GM19238 (cell line): ENCODE data around the gene WRNIP1.

Source experiments
- DNase-seq: peaks from one replicate; pipeline ENCODE4 v3.0.0; 2011; ENCODE audit warnings: low spot score; ENCODE audit not compliant: insufficient read length

The WRNIP1 gene

DNA sequence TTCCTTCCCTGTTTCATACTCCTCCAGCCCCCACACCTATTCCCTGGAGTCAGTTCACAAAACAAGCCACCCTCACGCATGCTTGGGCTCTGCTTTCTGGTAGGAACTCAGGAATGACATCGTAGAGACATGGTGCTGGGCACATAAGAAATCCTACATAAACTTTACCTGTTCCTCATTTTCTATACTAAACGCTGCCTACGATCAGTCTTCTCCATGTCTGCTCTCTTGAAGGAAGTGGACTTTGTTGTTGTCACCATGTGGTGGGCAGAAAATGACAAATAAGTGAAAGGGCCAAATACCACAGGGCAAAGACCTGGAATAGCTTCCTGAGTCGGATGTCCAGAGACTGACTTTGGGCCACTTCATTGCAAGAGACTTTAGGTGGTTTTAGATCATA, 24.6 kb upstream of the WRNIP1 start:
- no peak for DNase-seq

DNA sequence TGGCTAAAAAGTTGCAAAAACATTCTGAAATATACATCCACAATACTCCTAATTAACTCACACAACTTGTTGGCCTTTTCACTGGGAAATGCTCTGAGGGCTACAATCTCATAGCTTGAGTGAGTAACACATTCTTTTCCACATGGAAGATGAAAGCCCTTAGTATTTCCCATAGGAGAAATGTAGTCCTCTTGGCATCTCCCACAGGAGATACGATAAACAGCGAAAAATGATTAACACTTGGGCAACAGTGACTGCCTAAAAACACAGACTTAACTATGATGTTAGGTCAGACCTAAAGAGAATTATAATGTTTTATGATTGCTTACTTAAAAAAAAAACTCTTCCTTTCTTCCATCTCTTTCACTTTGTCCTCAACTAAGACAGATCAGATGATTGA, 23.4 kb upstream of the WRNIP1 start:
- DNase-seq: no peak

DNA sequence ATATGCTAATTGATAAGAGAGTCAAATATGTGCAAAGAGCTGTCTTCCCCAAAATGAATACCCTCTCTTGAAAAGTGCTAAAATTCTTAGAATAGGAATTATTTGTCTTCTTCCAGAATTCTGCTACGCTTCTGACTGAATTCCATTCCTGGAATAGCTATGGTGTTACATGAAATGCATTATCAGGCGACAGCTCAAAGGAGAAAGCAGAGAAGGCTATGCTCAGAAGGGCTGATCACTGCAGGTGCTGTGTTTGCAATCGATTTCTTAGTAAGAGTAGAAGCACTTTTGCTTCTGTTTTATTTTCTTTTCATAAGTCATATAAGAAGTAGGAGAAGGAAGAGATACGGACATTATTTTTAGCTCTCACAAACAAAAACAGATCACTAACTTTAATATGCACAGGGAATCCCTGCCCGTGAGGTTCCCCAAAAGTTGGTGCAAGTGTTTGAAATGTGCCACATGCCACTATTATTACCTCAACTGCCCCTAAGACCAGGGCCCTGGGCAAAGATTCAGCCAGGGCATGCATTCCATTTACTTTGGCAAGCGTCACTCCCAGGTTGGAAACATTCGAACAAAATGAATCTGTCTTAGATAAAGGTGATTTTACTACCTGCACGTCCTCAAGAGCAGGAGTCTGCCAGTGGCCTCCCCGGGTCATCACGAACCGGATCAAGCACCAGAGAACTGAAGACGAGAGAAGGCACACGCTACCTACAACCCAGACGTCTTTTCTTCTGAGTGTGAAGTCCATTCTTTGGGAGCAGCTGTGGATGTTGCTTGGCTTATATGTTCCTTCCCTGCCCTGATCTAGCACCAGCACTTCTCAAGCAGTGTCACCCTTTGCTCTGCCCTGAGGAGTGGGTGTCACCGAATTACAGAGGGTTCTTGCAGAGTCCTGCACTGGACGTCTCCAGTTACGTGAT, 21.6 kb upstream of the WRNIP1 start:
- DNase-seq: no peak

- DNase-seq: no peak
Observed at GRCh38 chr6:2744209-2744771, 20.9 kb upstream of the WRNIP1 start.

GRCh38 chr6:2744778-2745177, 20.4 kb upstream of the WRNIP1 start:
- DNase-seq: no peak

DNA sequence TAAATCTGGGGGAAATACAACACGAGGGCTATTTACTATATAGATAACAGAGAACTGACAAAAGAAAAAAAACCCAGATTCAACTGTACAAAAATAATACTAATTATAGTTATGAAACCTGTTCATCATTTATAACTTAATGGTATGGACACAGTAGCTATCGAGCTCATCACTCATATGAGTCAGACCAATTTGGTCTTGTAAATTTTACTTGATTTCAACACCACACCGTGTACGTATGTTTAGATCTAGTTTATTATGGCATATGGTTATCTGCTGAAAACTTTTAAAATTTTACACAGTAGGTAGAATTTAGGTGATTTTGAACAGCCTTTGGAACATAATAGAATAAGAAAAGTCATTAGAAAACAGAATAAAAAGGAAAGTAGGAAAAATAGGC, 19.9 kb upstream of the WRNIP1 start:
- no peak for DNase-seq

- no peak for DNase-seq
Observed at GRCh38 chr6:2746557-2747061, 18.6 kb upstream of the WRNIP1 start.

- no peak for DNase-seq
Observed at GRCh38 chr6:2748183-2748582, 17.0 kb upstream of the WRNIP1 start.

DNA sequence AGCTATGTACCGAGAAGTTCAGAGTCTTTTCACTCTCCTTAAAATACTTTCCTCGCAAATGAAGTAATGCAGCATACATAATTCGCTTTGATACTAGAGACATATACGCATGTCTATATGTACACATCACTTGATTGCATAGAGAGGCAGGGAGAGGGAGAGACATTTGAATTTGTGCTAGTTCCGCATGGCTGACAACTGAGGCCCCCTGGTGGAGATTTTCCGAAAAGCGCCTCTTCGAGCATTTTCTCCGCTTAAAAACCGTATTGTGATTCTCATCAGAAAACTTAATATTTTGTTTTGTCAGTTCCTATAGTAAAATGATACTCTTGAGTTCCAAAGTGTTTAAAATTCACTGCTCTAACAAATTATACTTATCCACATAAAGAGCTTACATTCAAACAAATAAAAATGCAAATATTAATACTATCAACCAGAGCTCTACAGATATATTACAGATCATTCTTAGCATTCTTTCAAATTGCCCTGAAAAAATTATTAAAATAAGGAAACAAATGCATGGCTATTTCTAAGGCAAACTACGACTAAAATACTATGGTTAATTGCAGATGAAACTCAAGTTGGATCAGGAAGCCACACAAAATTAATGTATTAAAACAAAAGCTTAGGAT, 15.1 kb upstream of the WRNIP1 start:
- DNase-seq: no peak

- DNase-seq: no peak
Observed at GRCh38 chr6:2750832-2751231, 14.4 kb upstream of the WRNIP1 start, which contains the start of gene MYLK4. MYLK4 (minus strand) TSS chr6:2750922; CDS start chr6:2749294, 1,628 bp downstream.

DNA sequence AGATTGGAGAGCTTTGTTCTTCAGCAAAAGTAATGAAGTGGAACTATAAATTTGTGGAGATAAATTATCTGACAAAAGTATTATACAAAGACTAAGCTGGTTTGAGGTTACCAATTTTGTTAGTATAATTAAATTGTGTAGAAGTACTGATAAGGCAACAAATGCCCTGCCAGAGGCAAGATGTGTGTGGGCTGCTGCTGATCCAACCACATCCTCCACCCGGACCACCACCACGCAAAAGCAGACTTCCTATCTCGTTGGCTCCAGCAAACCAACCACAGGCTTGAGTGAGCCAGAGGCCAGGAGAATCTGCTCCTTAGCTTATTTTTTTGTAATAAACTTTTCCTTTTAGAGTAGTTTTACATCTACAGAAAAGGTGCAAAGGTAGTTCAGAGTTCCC, 13.3 kb upstream of the WRNIP1 start:
- no peak for DNase-seq

- no peak for DNase-seq
Observed at GRCh38 chr6:2752477-2753109, 12.6 kb upstream of the WRNIP1 start.

GRCh38 chr6:2753110-2753489, 12.1 kb upstream of the WRNIP1 start:
- DNase-seq: no peak

GRCh38 chr6:2753743-2754142, 11.4 kb upstream of the WRNIP1 start:
- DNase-seq: no peak

DNA sequence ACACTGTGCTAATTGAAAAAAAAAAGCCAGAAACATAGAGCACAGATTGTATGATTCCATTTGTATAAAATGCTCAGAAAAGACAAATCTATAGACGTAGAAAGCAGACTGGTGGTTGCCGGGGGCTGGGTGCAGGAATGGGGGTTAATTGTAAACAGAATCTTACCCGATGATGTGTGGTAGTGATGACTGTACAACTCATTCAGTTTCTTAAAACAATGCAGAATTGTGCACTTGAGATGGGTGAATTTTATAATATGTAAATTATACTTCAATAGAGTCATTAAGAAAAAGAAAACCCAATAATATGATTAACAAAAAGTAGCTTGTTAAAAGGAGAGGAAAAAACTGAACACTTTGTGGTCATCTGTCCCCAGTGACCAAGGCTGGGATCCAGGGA, 10.8 kb upstream of the WRNIP1 start:
- no peak for DNase-seq

DNA sequence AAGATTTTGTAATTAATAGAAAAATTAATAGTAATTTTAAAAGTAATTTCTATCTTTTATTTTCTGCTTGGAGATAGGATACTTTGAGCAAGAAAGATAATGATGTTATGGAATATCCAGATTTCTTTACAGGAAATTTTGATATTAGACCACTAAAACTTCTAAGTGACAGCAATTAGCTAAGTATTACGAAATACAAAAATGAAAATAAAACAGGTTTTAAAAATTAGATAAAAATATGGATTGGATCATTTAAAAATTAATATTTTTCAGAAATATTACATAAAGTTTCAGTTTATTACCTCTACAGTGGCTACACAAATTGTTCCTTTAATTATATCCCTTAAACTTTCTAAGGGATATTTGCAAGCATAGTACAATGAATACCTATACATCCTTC, 10.3 kb upstream of the WRNIP1 start:
- no peak for DNase-seq

DNA sequence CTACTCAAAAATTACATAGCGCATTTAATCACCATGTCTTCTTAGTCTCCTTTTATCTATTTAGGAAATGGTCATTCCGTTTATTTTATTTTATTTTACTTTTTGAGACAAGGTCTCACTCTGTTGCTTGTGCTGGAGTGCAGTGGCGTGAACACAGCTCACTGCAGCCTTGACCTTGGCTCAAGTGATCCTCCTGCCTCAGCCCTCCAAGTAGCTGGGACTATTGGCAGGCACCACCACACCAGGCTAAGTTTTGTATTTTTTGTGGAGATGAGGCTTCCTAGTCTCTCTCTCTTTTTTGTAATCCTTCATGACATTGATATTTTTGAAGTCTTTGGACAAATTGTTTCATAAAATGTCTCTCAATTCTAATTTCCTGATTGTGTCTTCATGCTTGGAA, 9.7 kb upstream of the WRNIP1 start:
- no peak for DNase-seq

DNA sequence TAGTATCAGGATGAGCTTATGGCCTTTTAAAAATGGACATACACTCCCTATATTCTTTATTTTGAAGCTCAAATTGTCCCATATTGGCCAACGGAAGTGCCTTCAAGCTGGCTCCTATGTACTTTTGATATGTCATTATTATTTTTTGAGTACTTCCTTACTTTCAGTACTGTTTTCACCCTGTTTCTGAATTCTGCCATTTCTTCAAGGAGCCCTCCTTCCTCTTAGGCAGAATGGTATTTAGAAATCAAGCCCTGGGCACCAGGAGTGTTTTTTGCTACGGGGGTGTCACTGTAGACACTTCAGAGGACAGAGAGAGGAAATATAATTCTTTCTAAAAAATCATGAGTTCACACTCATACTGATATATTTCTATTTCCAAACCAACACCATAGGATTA, 9.0 kb upstream of the WRNIP1 start:
- DNase-seq: no peak

DNA sequence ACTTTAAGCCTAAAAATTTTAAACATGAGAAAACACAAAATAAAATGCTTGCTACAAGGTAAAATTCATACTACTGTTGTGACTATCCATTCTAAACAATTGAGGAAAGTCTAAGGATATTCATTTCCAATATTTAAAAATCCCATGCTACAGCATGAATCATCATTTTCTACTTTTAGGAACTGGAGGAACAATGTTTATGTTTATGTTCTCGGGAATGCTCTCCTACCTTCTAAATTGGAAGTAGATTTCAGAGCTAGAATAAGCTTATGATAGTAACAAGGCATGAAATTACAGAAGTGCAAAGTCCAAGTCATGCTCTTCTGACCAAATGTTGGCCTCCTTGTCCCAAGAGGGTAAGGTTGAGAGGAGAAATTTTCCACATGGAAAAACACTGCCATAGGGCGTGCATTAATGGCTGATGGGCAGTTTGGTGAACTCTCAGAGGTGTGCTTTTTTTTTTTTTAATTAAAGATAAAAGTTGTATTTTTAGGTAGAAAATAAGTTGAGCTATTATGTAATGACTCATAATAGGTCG, 8.4 kb upstream of the WRNIP1 start:
- no peak for DNase-seq

- DNase-seq: no peak
Observed at GRCh38 chr6:2758980-2759379, 6.2 kb upstream of the WRNIP1 start.
